ENCODE measurements around the gene CBARP. TPM values are rescaled to one million over a fixed set of nuclear protein-coding genes. Genes with fewer than 3 reads are reported as not detected.

CBARP gene
- total RNA-seq, 2 donors from 2014 or later = 0.33 to 0.78 TPM

GRCh38 chr19:1258163-1258492 lies 20.3 kb upstream of the CBARP start:
- DNase-seq (no peak), ATAC-seq (no peak)
- TF ChIP-seq POLR2A (IDR thresholded peaks at IDR 0.05) (no peak), CTCF (IDR thresholded peaks at IDR 0.05) (no peak)
- intact Hi-C loops (cut with DNase I) = no loop called here
- H3K9me3 ChIP-seq = no peaks in the 10 kb centered on the region
- H3K4me1 ChIP-seq = peaks cover 94% of the 10 kb centered on the region
- whole genome bisulfite sequencing, 2 donors = 80 to 82% methylated on average over 8 of the region's 8 CpGs
- H3K27ac ChIP-seq = peak overlapping the region in 3 of 4 donors; percentile 98 to 100 (median 98)
- peaks cover 28 to 30% of the 10 kb centered on the region in 2 donors for H3K36me3 ChIP-seq (replicated peaks in 1 of 2; ENCODE audit: insufficient read depth in 1 of 2, low read depth in 2 of 2)
- H3K27me3 ChIP-seq = no peaks in the 10 kb centered on the region
- no peak overlapping the region for H3K4me3 ChIP-seq

- H3K27me3 ChIP-seq = no peaks in the 10 kb centered on the region
- intact Hi-C loops (cut with DNase I) = no loop called here
- WGBS, 2 donors = 69 to 71% methylated on average over 23 of the region's 23 CpGs
- no peak for ATAC-seq
- no peaks in the 10 kb centered on the region for H3K9me3 ChIP-seq
- peak overlapping the region in 3 of 4 donors; percentile 98 to 100 (median 98) for H3K27ac ChIP-seq
- no peak overlapping the region for H3K4me3 ChIP-seq
- H3K4me1 ChIP-seq = peaks cover 94% of the 10 kb centered on the region
- TF ChIP-seq POLR2A (IDR thresholded peaks at IDR 0.05) (no peak), CTCF (IDR thresholded peaks at IDR 0.05) (no peak)
- no peak for DNase-seq
- H3K36me3 ChIP-seq (replicated peaks in 1 of 2; ENCODE audit: insufficient read depth in 1 of 2, low read depth in 2 of 2) = peaks cover 28 to 30% of the 10 kb centered on the region in 2 donors
Observed at GRCh38 chr19:1257475-1258162, 19.8 kb upstream of the CBARP start.

- WGBS, 2 donors = 89% methylated on average over 46 of the region's 46 CpGs
- Histone ChIP-seq H3K4me1 (peaks cover 94% of the 10 kb centered on the region), H3K27me3 (no peaks in the 10 kb centered on the region), H3K27ac (peak overlapping the region in 2 of 4 donors; percentile 41 to 100), H3K4me3 (no peak overlapping the region), H3K36me3 (replicated peaks in 1 of 2; ENCODE audit: insufficient read depth in 1 of 2, low read depth in 2 of 2) (peaks cover 28 to 30% of the 10 kb centered on the region in 2 donors), H3K9me3 (no peaks in the 10 kb centered on the region)
- TF ChIP-seq CTCF (IDR thresholded peaks at IDR 0.05) (no peak), POLR2A (IDR thresholded peaks at IDR 0.05) (no peak)
- DNase-seq (peak in 1 of 4 donors; percentile 17), ATAC-seq (no peak)
- intact Hi-C loops (cut with DNase I) = no loop called here
Observed at GRCh38 chr19:1256646-1257474, 19.1 kb upstream of the CBARP start.

GRCh38 chr19:1255186-1256161 lies 17.7 kb upstream of the CBARP start:
- WGBS, 2 donors = 82 to 85% methylated on average over 22 to 49 of the region's 52 CpGs
- intact Hi-C loops (cut with DNase I) = no loop called here

More at GRCh38 chr19:1255186-1256161, 17.7 kb upstream of the CBARP start:
- Histone ChIP-seq H3K9me3 (no peaks in the 10 kb centered on the region), H3K36me3 (replicated peaks in 1 of 2; ENCODE audit: insufficient read depth in 1 of 2, low read depth in 2 of 2) (peaks cover 28 to 30% of the 10 kb centered on the region in 2 donors), H3K4me1 (peaks cover 91% of the 10 kb centered on the region), H3K4me3 (no peak overlapping the region), H3K27ac (peak overlapping the region; percentile 97 to 100 (median 100)), H3K27me3 (no peaks in the 10 kb centered on the region)
- TF ChIP-seq CTCF (IDR thresholded peaks at IDR 0.05) (no peak), POLR2A (IDR thresholded peaks at IDR 0.05) (peak in 1 of 3 donors; percentile 5)
- ATAC-seq (no peak), DNase-seq (peak in 1 of 4 donors; percentile 12)
